ENCODE measurements around the gene NKPD1. TPM values are rescaled to one million over a fixed set of nuclear protein-coding genes. Genes with fewer than 3 reads are reported as not detected.

Gene NKPD1
- total RNA-seq, 2 experiments from 2014 or later: 0.73 to 0.91 TPM

DNA sequence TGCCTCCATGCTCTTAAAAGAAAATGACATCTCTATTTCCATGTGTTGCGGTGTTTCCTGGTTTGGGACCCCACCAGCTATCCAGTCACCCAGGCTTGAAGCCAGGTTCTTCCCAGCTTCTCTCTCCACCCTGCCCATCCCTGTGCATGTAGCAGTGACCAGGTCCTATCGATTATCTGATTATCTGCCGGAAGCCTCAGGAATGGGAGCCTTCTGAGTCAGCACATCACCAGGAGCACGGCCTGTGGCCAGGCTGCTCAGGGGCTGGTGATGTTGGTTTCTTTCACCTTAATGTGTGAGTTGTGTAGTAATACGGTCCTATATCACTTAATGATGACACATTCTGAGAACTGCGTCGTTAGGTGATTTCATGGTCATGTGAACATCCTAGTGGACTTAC lies 34.1 kb downstream of the NKPD1 start:
- H3K9me3 Mint-ChIP-seq: no peaks in the 10 kb centered on the region
- no peak for ATAC-seq (ENCODE audit: poor library complexity)
- POLR2A ChIA-PET: no interaction called here

DNA sequence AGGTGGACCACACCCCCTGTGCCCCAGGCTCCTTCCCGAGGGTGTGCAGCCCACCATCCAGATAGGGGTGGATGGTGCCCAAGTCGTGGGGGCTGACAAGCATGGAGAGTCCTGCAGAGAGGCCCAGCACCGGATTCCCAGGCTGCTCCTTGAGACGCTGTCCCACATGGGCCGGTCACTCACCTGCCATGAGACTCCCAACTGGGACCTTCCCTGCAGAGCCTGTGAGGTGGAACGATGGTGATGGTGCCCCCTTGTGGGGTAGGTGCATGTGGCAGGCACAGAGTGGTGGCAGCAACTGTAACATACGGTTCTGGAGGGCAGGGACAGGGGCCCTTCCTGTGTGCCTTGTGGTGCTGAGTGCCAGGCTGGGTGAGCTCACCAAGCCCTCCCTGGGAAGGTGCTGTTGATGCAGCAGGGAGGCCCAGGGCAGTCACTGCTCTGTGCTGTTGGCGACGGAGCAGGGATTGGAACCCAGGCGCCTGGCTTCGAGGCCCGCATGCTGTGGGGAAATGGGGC lies 34.7 kb downstream of the NKPD1 start:
- intact Hi-C loops (cut with DNase I, micrococcal nuclease): loop anchor here (2.0 to 5.0 kb wide), 3 partner anchors 34 to 109 kb away; partner anchors contain the start of gene PPP1R37 (in 1 of the 2)
- peak; percentile 52 to 79 (median 62) for DNase-seq
- no peak overlapping the region for H3K4me3 ChIP-seq (ENCODE audit: low read length)
- H3K27ac Mint-ChIP-seq: no peak overlapping the region
- no peaks in the 10 kb centered on the region for H3K36me3 ChIP-seq (ENCODE audit: insufficient read depth, low read length)
- H3K27ac ChIP-seq (ENCODE audit: low read depth in 1 of 2, low read length in 2 of 2): no peak overlapping the region
- no peak overlapping the region for H3K4me3 Mint-ChIP-seq
- H3K4me1 Mint-ChIP-seq (ENCODE audit: low read depth): peaks cover 31% of the 10 kb centered on the region
- no peaks in the 10 kb centered on the region for H3K27me3 ChIP-seq (ENCODE audit: control insufficient read depth in 1 of 2, insufficient read depth in 2 of 2, low read length in 2 of 2)
- no peaks in the 10 kb centered on the region for H3K9me3 ChIP-seq (ENCODE audit: control insufficient read depth in 1 of 2, insufficient read depth in 1 of 2, low read length in 2 of 2)
- TF ChIP-seq, protein P1, sequence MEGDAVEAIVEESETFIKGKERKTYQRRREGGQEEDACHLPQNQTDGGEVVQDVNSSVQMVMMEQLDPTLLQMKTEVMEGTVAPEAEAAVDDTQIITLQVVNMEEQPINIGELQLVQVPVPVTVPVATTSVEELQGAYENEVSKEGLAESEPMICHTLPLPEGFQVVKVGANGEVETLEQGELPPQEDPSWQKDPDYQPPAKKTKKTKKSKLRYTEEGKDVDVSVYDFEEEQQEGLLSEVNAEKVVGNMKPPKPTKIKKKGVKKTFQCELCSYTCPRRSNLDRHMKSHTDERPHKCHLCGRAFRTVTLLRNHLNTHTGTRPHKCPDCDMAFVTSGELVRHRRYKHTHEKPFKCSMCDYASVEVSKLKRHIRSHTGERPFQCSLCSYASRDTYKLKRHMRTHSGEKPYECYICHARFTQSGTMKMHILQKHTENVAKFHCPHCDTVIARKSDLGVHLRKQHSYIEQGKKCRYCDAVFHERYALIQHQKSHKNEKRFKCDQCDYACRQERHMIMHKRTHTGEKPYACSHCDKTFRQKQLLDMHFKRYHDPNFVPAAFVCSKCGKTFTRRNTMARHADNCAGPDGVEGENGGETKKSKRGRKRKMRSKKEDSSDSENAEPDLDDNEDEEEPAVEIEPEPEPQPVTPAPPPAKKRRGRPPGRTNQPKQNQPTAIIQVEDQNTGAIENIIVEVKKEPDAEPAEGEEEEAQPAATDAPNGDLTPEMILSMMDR (IDR thresholded peaks at IDR 0.05): peak; percentile 70
- ATAC-seq (ENCODE audit: poor library complexity): peak; percentile 92
- H3K36me3 Mint-ChIP-seq (ENCODE audit: low read depth): no peaks in the 10 kb centered on the region
- H3K27me3 Mint-ChIP-seq: no peaks in the 10 kb centered on the region
- no peaks in the 10 kb centered on the region for H3K9me3 Mint-ChIP-seq
- CTCF ChIA-PET: no interaction called here
- H3K4me1 ChIP-seq (ENCODE audit: insufficient read depth, low read length): peaks cover 25% of the 10 kb centered on the region
- POLR2A ChIA-PET: no interaction called here

More for the DNA sequence above, 34.1 kb downstream of the NKPD1 start:
- CTCF ChIA-PET: no interaction called here
- Histone ChIP-seq H3K27me3 (ENCODE audit: control insufficient read depth in 1 of 2, insufficient read depth in 2 of 2, low read length in 2 of 2) (no peaks in the 10 kb centered on the region), H3K4me3 (ENCODE audit: low read length) (no peak overlapping the region), H3K36me3 (ENCODE audit: insufficient read depth, low read length) (no peaks in the 10 kb centered on the region), H3K9me3 (ENCODE audit: control insufficient read depth in 1 of 2, insufficient read depth in 1 of 2, low read length in 2 of 2) (no peaks in the 10 kb centered on the region), H3K27ac (ENCODE audit: low read depth in 1 of 2, low read length in 2 of 2) (no peak overlapping the region), H3K4me1 (ENCODE audit: insufficient read depth, low read length) (peaks cover 19% of the 10 kb centered on the region)
- Mint-ChIP-seq H3K27me3 (no peaks in the 10 kb centered on the region), H3K36me3 (ENCODE audit: low read depth) (no peaks in the 10 kb centered on the region), H3K27ac (no peak overlapping the region), H3K4me3 (no peak overlapping the region), H3K4me1 (ENCODE audit: low read depth) (peaks cover 26% of the 10 kb centered on the region)
- DNase-seq: no peak
- intact Hi-C loops (cut with DNase I, micrococcal nuclease): loop anchor here (2.0 to 5.0 kb wide), 3 partner anchors 34 to 110 kb away; partner anchors contain the start of gene PPP1R37 (in 1 of the 2)
- TF ChIP-seq, protein P1 (IDR thresholded peaks at IDR 0.05): no peak

DNA sequence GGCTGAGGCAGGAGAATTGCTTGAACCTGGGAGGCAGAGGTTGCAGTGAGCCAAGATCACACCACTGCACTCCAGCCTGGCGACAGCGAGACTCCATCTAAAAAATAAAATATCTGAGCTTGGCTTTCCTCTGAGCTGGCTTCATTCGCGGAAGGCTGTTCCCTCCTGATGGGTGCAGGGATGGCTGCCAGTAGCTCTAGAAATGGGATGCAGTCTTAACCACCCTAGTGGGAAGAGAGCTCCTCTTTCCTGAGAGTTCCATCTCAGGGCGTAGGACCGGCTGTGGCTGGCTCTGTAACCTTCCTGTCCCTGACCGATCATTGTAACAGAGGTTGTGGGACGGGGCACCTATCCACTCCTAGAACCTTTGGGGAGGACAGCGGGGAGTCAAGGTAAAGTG lies 35.4 kb downstream of the NKPD1 start:
- TF ChIP-seq, protein P1 (IDR thresholded peaks at IDR 0.05): no peak

More for the DNA sequence above, 35.4 kb downstream of the NKPD1 start:
- ATAC-seq (ENCODE audit: poor library complexity) (no peak), DNase-seq (no peak)
- Mint-ChIP-seq H3K36me3 (ENCODE audit: low read depth) (no peaks in the 10 kb centered on the region), H3K9me3 (no peaks in the 10 kb centered on the region), H3K4me1 (ENCODE audit: low read depth) (peaks cover 35% of the 10 kb centered on the region), H3K27ac (no peak overlapping the region), H3K27me3 (no peaks in the 10 kb centered on the region), H3K4me3 (no peak overlapping the region)
- CTCF ChIA-PET: interaction anchor here (0.7 kb wide), 1 partner anchor 46 kb away, joined by 3 read pairs; the partner anchor contains the start of gene GEMIN7
- Histone ChIP-seq H3K9me3 (ENCODE audit: control insufficient read depth in 1 of 2, insufficient read depth in 1 of 2, low read length in 2 of 2) (no peaks in the 10 kb centered on the region), H3K27me3 (ENCODE audit: control insufficient read depth in 1 of 2, insufficient read depth in 2 of 2, low read length in 2 of 2) (no peaks in the 10 kb centered on the region), H3K27ac (ENCODE audit: low read depth in 1 of 2, low read length in 2 of 2) (no peak overlapping the region), H3K4me3 (ENCODE audit: low read length) (no peak overlapping the region), H3K36me3 (ENCODE audit: insufficient read depth, low read length) (no peaks in the 10 kb centered on the region), H3K4me1 (ENCODE audit: insufficient read depth, low read length) (peaks cover 27% of the 10 kb centered on the region)
- POLR2A ChIA-PET: interaction anchor here (0.8 kb wide), 1 partner anchor 32 kb away, joined by 3 read pairs; the partner anchor contains the start of gene PPP1R37
- intact Hi-C loops (cut with DNase I, micrococcal nuclease): loop anchor here in 1 of 2 experiments (5.0 kb wide), 2 partner anchors 33 to 62 kb away; partner anchors contain the start of gene PPP1R37
